GM18507 (cell line): Measurements from ENCODE around the gene PXT1.
"Not testable (repeated sequence)": the region's sequence is repeated elsewhere in the genome, so short reads cannot be mapped to it uniquely, and the experiment has no call there.

Experiments
- DNase-seq: peaks from one replicate; pipeline ENCODE4 v3.0.0; 2011; ENCODE audit warnings: low read depth; ENCODE audit not compliant: insufficient read length; ENCODE audit errors: extremely low spot score
- FAIRE-seq: peaks from 2 replicates; lab custom pipeline; 2011; peaks lifted over from hg19 to GRCh38; lab: Jason Lieb, UNC

The PXT1 gene

DNA sequence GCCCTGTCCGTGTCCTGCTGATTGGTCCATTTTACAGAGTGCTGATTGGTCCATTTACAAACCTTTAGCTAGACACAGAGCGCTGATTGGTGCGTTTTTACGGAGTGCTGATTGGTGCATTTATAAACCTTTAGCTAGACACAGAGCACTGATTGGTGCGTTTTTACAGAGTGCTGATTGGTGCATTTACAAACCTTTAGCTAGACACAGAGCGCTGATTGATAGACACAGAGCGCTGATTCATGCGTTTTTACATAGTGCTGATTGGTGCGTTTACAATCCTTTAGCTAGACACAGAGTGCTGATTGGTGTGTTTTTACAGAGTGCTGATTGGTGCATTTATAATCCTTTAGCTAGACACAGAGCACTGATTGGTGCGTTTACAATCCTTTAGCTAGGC is 6.5 kb upstream of the PXT1 start:
- FAIRE-seq, DNase-seq: not testable (repeated sequence)

DNA sequence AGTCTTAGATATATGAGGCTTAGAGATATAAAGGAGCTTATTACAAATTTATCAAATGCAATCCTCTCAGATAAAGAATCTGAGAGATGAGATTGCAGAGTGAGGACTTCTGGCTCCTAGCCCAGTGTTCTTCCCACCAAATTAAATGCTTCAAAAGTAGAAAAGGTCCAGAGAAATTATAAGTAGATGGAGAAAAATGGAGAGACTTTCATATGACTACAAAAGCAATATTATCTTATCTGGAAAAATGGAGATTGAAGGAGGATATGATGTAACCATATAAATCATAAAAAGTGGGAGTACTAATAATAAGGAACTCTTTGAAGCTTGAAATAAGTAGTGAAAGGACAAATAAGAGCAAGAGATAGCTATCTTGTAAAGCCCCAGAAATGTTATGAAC is 3.0 kb upstream of the PXT1 start:
- FAIRE-seq: no peak

DNA sequence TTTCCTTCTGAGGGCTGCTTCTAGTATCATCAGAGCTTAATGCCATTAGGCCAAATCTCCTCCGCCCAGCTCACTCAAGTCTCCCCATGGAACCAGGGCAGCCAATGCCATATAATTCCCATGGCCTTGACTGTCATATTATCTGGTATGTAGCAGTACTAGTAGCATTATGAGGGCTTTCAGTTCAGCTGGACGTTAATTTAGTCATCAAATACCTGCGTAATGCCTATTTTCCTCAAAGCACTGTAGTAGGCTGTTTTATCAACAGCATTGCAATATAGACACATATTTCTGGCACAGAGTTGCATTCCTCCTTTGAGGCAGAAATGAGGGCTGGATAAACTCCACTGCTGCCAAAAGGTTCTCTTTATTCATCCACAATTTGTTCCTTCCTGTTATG is 1.8 kb upstream of the PXT1 start:
- no peak for FAIRE-seq
- DNase-seq: no peak

More for the DNA sequence above, 3.0 kb upstream of the PXT1 start:
- DNase-seq: no peak

DNA sequence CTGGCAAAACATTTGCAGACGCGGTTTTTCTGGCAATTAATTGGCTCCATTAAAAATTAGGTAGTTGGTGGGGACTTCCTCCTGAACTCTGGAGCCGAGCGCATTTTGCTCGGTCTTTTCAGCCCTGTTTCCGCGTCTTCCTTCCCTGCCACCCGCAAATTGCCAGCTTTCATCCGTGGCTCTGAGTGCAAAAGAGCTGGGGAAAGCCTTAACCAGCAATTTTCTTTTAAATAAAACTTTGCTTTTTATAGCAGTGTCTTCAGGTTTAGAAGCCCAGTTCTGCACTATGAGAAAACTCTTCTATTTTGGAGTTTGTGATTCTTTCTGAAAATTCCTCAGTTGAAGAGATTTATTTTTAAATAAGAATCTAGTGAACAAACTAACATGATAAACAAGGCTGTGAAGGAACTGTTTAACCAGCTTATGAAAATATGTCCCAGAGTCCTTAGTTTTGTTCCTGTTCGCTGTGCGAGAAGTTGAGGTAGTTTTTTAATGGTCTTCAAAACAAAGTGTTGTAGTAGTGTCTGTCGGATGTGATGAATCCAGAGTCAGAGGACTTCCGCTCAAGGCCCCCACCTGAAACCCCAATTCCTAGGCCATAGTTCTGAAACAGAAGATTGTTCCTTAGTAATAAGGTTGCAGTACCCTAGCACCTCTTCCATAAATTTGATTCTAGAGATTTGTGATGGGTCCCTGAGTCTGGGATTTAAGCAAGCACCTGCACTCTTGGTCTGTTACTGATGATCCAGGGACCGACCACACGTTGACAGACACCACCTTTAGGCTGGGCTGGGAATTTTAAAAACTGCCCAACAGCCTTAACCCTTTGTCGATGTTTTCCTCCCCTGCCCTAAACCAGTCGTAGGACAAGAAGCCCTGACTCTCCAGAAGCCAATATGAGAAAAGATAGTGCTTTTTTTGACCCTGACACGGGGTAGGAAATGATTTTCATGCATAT is 1.1 kb upstream of the PXT1 start:
- DNase-seq (no peak), FAIRE-seq (peak; percentile 71)

DNA sequence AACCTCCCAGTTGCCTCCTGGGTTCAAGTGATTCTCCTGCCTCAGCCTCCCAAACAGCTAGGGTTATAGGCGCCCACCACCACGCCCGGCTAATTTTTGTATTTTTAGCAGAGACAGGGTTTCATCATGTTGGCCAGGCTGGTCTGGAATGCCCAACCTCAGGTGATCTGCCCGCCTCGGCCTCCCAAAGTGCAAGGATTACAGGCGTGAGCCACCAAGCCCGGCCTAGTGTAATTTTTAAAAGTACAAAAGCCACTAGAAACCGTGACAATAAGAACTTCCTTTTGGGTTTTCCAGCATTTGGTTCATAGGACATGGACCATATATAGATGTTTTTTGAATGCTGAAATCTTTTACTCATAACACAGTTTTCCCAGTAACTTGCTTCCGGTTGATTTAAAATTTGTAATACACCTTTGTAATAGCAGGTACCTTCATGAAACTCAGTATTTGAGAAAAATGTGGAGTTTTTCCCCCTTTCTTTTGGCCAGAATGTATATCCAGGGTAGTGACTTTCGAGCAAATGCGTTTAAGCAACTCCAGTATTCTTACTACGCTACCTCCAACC is 467 bp downstream of the PXT1 start:
- FAIRE-seq: no peak
- DNase-seq: no peak

DNA sequence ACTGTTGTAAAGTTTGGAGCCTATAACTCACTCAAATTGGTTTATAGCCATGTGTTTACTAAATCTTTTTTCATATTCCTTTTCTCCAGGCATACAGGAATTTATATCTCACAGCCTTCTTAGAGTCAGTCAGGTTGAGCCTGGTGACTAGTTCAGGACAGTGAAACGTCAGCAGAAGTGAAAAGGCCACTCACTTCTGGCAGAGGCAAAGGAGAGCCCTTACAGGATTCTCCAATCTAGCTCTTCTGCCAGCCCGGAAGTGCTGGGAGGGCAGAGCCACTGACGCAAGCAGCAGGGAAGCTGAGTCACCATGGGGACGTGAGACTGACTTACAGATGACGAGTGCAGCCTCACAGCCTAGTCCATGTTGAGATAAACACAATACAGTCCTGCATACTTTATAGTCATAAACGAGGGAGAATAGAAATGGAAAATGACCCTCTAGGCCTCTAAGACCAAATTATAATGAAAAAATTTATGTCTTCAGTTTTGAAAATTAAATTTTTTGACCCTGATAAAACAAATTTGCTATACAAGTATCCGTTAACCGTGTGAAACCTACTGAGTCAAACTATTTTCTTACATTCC is 1.3 kb downstream of the PXT1 start:
- FAIRE-seq: peak; percentile 91
- peak; percentile 73 for DNase-seq

DNA sequence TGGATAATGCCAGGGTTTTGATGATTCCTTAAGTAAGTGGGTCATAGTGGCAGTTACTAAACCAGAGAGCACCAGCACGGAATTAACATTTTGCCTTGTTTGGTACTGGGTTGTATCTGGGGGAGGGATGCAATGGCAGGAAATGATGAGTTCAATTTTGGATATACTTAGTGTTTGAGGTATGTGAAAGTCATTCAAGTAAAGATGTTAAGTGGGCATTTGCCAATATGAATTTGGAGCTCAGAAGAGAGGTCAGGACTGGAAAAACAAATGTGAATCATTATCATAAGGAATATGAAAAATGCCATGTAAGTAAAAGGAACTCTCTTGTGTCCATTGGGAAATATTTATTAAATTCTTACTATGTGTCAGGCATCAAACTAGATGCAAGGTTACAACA is 6.2 kb downstream of the PXT1 start:
- FAIRE-seq (no peak), DNase-seq (no peak)

DNA sequence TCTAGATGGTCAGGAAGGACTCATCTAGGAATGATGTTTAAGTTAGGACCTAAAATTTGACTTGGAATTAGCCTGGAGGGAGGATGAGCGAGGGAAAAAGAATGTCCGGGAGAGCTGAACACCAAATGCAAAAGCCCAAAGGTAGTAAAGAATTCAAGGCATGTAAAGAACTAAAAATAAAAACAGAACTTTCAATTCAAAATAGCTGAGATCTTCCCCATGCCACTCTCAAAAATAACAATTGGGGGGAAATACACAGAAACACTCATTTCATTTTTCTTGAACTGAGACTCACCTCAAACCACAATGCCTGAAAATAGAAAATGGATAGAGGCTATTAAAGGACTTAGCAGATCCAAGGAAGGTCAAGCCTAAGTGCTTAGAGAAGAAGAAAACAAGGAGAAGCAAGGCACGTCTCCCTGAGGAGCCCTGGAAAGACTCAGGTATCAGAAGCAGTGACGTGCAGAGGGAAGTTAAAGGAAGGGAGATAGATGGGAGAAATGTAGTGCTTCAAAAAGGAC is 10.4 kb downstream of the PXT1 start:
- FAIRE-seq: peak; percentile 50

DNA sequence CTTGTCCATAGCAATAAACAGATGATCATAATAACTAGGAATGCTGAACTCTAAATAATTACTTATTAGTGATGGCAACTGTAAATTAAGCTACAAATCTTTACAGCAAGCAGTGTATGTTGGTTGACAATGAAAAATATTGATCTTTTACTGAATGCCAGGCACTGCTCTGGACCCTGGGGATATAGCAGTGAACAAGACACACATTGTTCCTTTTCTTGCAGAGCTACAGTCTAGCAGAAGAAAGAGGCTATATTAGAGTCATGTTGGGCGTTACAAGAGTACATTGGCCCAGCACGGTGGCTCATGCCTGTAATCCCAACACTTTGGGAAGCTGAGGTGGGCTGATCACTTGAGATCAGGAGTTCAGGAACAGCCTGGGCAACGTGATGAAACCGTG is 11.5 kb downstream of the PXT1 start:
- DNase-seq: no peak
- FAIRE-seq: no peak

More for the DNA sequence above, 10.4 kb downstream of the PXT1 start:
- DNase-seq: no peak

DNA sequence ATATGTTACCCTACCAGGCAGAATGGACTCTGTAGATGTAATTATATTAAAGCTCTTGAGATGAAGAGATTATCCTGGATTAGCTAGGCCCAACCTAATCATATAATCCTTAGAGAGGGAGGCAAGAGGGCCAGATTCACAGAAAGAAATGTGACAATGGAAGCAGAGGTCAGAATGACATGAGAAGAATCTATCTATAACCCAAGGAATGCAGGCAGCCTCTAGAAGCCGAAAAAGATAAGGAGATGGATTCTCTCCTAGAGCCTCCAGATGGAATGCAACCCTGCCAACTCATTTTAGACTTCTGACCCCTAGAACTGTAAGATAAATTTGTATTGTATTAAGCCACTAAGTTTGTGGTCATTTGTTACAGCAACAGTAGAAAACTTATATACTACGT is 12.3 kb downstream of the PXT1 start:
- DNase-seq (no peak), FAIRE-seq (no peak)

DNA sequence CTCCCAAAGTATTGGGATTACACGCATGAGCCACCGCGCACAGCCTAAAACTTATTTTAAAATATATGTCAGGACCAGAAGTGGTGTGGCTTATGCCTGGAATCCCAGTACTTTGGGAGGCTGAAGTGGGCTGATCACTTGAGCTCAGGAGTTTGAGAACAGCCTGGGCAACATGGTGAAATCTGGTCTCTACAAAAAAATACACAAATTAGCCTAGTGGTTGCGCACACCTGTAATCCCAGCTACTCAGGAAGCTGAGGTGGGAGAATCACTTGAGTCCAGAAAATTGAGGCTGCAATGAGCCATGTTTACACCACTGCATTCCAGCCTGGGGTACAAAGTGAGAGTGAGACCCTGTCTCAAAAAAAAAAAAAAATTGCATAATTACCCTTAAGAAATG is 13.7 kb downstream of the PXT1 start:
- FAIRE-seq (peak; percentile 46), DNase-seq (no peak)

DNA sequence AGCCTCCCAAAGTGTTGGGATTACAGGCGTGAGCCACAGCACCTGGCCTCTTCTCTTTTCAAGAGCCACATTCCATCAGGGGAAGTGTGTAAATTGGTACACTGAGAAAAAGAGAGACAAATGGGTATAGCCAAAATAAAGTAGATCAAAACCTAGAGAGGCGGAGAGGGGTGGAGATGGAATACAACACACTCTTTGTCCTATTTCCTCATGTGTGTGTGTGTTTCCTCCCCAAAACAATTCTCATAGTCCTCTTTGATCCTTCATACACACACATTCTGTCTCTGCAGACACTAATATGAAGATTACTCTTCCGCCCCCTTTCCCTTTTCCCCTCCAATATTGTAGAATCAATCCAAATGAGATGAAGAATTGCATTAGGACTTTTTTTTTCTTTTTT is 16.0 kb downstream of the PXT1 start:
- FAIRE-seq (no peak), DNase-seq (no peak)

DNA sequence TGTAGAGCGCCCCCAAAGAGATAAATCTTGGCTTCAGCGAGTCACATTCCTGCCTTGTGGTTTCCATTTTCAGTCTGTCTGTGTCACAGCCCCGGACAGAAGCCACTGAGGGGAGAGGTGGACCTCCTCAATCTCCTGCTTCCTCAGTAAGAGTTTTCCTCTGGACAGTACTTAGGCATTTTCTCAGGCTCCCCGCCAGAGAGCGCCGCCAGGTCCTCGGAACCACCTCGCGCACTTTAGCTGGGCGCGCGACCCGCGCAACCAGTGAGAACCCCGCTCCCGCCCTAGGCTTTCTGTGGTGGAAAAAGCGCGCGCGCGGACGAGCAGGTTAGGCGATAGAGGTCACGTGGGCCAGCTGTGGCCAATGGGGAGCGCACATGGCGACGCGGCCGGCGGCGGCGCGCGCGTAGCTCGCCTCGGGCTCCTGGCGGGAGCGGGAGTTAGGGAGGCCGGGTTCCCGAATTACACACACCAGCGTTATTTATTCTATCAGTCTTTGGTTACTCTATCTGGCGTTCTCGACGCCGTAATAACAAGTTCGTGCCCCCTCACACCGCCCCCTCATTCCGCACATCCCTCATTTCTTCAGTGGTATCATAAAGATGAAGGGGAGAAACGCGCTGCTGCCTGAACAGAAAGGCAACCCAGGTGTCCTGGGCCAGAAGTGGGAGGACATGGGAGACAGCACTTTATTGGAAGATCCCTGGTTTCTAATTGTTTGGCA is 19.4 kb downstream of the PXT1 start:
- FAIRE-seq (peak; percentile 95), DNase-seq (peak; percentile 94)

DNA sequence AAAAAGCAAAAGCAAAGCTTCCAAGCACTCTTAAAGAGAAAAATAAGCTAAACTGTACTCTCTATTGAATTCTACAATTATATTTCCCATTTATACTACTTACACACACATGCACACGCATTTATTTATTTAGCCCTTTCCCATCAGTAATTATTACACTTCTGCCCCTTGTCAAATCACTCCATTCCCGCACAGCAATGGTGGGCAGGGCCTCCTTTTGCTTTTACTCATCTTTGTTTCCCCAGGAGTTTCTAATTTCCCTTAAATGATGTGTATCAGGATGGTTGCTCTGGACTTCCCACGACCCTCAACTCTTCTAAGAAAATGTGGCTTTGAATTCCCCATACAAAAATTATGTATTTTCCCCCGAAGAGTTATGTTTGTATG is 19.9 kb downstream of the PXT1 start:
- no peak for DNase-seq
- FAIRE-seq: no peak

DNA sequence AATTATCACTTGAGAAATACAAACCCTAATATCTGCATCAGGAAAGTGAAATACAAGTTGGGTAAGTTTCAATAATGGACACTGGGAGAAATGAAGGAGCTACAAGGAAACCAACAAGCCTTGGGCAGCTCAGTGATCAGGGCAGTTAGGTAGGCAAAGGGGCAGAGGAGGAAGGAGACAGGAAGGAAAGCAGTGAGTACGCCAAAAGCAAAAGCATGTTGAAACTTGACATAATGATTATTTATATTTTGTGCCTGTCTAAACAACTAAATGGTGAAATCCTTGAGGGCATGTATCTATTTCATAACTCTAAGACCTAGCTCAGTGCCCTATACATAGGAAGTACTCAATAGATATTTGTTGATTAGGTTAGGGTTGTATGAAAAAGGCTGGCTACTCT is 23.3 kb downstream of the PXT1 start:
- FAIRE-seq (no peak), DNase-seq (no peak)

DNA sequence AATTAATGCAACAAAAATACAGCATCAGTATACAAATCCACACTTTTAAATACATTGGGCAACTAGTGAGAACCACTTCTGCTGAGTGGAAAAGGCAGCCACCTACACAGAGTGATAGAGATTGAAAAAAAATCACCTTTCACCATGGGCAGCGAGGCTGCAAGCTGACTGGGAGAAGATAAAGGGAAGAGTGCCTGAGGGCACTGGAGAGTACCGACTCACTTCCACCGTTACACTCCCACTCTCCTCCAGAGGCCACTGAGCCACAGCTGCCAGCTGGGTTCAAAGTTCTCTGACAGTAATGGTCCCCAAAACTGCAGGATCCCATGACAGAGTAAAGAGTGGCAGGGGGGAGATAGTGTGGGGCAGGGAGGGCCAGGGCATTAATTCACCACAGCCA is 24.1 kb downstream of the PXT1 start:
- FAIRE-seq (no peak), DNase-seq (no peak)

DNA sequence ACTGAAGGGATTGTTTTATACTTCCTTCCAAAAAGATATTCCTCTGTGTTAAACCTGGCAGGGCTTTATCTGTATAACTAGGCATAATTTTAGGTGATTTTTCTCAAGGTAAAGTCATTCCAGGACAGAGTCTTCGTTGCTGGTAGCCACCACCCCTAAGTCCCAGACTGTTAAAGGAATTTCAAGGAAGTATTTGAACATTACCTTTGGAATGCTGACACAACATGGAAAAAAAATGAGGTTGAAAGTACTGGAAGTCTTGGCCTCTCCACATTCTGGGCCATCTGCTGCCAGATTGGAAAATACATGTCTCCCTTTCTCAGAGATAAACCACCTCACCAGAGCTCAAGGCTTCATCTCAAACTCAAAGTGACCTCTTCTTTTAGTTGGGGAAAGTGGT is 28.2 kb downstream of the PXT1 start:
- DNase-seq: no peak
- FAIRE-seq: no peak

DNA sequence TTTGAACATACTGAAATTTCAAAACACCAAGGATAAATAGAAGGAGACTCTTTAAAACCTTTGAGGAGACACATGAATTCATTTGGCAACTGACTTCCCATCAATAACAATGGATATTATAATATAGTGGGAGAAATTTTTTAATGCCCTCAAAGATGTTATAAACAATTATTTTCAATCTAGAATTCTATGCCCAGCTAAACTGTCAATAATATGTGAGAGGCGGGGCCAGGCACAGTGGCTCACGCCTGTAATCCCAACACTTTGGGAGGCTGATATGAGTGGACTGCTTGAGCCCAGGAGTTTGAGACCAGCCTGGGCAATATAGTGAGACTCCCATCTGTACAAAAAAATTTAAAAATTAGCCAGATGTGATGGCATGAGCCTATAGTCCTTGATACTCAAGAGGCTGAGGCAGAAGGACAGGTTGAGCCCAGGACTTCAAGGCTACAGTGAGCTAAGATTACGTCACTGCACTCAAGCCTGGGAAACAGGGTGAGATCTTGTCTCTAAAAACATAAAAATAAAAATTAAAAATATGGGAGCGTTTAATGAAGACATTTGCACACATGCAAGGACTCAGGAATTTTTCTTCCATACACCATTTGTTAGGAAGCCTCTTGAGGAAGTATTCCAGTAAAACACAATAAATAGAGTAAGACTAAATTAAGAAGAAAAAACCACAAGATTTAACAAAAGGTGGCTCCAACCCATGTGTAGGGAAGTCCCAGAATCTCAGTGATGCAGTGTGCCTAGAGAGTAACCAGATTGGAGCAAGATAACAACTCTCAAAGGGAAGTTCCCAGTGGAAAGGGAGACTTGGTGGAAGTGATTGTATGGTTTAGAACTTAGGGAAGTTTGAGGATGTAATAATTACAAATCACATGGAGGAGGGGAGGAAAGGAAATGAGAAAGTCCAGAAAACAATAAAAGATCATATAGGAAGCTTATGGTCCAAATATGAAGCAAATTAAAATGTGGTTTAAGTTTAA is 28.9 kb downstream of the PXT1 start:
- DNase-seq: no peak
- FAIRE-seq: no peak

DNA sequence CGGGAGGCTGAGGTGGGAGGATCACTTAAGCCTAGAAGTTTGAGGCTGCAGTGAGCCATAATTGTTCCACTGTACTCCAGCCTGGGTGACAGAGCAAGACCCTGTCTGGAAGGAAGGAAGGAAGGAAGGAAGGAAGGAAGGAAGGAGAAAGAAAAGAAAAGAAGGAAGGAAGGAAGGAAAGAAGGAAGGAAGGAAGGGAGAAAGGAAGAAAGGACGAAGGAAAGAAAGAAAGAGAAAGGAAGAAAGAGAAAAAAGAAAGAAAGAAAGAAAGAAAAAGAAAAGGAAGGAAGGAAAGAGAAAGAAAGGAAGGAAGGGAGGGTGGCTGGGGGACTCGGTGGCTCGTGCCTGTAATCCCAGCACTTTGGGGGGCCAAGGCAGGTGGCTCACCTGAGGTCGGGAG is 32.9 kb downstream of the PXT1 start:
- not testable (repeated sequence) for FAIRE-seq

More for the DNA sequence above, 32.9 kb downstream of the PXT1 start:
- DNase-seq: not testable (repeated sequence)
